Tibial artery (tissue), 4 donors: Measurements from ENCODE around the gene EPG5.

Experiments
- DNase-seq, 2 donors: peaks; one replicate each; pipeline ENCODE4 v3.0.0-alpha.2; 2019
- H3K27ac ChIP-seq, 2 donors: fragments of 200-600 bp; sonication (generic) in 1 of 2; 1 replicate in 1 of 2; 2 replicates in 1 of 2; pipeline ENCODE4 v1.5.1; 2018 to 2019; ENCODE audit warnings: mild to moderate bottlenecking in 1 of 2
- H3K27me3 ChIP-seq, 2 donors: fragments of 200-600 bp; sonication (generic) in 1 of 2; one replicate each; pipeline versions ENCODE4 v1.5.1 to v1.6.0; 2016 to 2019
- H3K36me3 ChIP-seq, 3 donors: fragments of 200-600 bp; sonication (generic) in 2 of 3; one replicate each; pipeline ENCODE4 v1.5.1; 2016 to 2019; ENCODE audit warnings: mild to moderate bottlenecking in 2 of 3
- H3K4me1 ChIP-seq, 4 donors: fragments of 200-600 bp; sonication (generic) in 2 of 4; 1 replicate in 3 of 4; 2 replicates in 1 of 4; pipeline ENCODE4 v1.5.1; 2016 to 2019
- H3K4me3 ChIP-seq, 2 donors: fragments of 200-600 bp; sonication (generic) in 1 of 2; 1 replicate in 1 of 2; 2 replicates in 1 of 2; pipeline ENCODE4 v1.5.1; 2018 to 2019; ENCODE audit warnings: mild to moderate bottlenecking in 2 of 2
- H3K9me3 ChIP-seq, 3 donors: fragments of 200-600 bp; sonication (generic) in 1 of 3; one replicate each; pipeline ENCODE4 v1.5.1; 2016 to 2019
- intact Hi-C: fragments of 100-400 bp; cut with DNase I; formaldehyde crosslinking; loops from one replicate; pipeline ENCODE4 v1.15.0; 2023; ENCODE audit warnings: low total_unique reads
- TF ChIP-seq, protein P1 (sequence below), 2 experiments: fragments of 200-600 bp in 1 of 2; fragments of 450-650 bp in 1 of 2; IDR thresholded peaks; one replicate each; pipeline ENCODE4 v1.5.1; 2017 to 2019; ENCODE audit warnings: antibody characterized with exemption in 2 of 2, mild to moderate bottlenecking in 1 of 2, moderate library complexity in 1 of 2

Gene EPG5

DNA sequence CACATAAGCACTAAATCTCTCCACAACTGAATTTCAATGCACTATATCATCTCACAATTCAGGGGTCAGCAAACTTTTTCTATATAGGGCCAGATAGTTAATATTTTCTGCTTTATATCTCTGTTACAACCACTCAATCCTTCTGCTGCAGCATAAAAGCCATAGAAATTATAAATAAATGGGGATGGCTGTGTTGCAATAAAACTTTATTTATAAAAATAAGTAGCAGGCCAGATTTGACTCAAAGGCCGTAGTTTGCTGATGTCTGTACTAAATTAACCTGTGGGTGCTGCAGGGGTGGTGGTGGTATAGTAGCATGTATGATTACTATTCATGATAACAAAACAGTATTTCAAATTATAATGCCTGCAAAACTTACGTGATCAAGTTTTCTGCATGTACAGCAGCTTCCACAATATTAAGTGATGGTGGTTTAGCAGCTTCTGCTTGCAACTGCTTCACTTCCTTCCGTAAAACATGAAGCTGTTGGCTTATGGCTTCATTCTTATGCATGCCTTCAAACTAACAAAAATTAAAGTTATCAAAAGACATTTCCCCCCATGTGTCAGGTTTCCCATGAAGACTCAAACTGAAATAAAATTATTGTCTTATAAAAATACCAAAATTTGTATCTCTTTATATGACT lies 77.6 kb downstream of the EPG5 start:
- intact Hi-C loops: no loop called here

DNA sequence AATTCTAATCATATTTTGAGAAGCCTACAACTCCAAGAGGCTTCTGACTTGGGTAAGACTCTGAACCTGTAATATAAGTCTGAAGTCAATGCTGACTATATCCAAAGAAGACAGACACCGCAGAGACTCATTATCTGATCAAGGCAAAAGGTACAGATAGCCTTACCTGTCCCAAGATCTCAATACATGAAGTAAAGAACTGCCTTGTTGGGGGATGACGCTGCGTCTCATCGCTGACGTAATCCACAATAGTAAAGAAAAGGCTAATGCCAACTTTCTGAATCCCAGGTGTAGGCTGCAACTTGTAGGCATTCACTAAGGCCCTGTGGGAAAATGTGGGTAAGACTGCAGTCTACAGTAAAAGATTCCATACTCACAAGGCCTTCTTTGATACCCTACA lies 79.5 kb downstream of the EPG5 start:
- no peaks in the 10 kb centered on the region for H3K4me1 ChIP-seq
- no peaks in the 10 kb centered on the region for H3K27me3 ChIP-seq
- DNase-seq: no peak
- no peaks in the 10 kb centered on the region for H3K9me3 ChIP-seq
- TF ChIP-seq, protein P1, sequence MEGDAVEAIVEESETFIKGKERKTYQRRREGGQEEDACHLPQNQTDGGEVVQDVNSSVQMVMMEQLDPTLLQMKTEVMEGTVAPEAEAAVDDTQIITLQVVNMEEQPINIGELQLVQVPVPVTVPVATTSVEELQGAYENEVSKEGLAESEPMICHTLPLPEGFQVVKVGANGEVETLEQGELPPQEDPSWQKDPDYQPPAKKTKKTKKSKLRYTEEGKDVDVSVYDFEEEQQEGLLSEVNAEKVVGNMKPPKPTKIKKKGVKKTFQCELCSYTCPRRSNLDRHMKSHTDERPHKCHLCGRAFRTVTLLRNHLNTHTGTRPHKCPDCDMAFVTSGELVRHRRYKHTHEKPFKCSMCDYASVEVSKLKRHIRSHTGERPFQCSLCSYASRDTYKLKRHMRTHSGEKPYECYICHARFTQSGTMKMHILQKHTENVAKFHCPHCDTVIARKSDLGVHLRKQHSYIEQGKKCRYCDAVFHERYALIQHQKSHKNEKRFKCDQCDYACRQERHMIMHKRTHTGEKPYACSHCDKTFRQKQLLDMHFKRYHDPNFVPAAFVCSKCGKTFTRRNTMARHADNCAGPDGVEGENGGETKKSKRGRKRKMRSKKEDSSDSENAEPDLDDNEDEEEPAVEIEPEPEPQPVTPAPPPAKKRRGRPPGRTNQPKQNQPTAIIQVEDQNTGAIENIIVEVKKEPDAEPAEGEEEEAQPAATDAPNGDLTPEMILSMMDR (IDR thresholded peaks at IDR 0.05): no peak
- peaks cover 30 to 65% (median 46%) of the 10 kb centered on the region in 3 donors for H3K36me3 ChIP-seq
- intact Hi-C loops: no loop called here
- H3K4me3 ChIP-seq: no peak overlapping the region
- H3K27ac ChIP-seq: no peak overlapping the region

More for the DNA sequence above, 77.6 kb downstream of the EPG5 start:
- Histone ChIP-seq H3K36me3 (peaks cover 25 to 54% (median 40%) of the 10 kb centered on the region in 3 donors), H3K27ac (no peak overlapping the region), H3K4me1 (no peaks in the 10 kb centered on the region), H3K27me3 (no peaks in the 10 kb centered on the region), H3K9me3 (no peaks in the 10 kb centered on the region), H3K4me3 (no peak overlapping the region)
- TF ChIP-seq, protein P1 (IDR thresholded peaks at IDR 0.05): no peak
- DNase-seq: no peak

DNA sequence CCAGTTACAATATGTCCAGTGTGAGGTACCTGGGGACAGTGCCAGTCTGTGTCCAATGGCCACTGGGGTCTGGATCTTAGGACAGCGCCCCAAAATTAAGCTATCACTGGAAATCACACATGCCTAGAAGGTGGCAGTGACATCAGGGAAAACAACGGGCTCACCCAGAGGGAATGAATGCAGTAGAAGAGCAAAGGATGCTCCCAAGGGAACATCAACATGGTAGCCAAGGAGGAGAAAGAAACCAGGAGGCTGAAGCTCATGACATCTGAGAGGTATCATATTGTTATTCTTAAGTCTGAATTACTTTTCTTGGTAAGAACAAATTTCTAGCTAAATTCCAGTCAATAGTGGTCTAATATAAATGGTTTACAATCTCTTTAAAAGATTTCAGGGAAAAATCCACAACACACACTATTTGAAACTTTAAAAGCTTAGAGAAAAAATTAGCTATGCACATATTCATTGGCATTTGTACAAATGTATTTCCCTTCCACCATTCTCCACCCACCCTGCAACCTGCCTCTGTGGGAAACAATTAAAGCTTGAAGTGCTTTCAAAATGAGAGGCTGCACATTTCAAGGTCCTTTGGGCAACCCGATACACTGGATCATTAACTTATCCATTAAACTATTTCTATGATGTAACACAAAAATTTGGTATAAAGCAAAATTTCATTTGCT lies 86.1 kb downstream of the EPG5 start:
- H3K27ac ChIP-seq: no peak overlapping the region
- H3K4me1 ChIP-seq: no peaks in the 10 kb centered on the region
- no peak overlapping the region for H3K4me3 ChIP-seq
- peaks cover 21 to 71% (median 25%) of the 10 kb centered on the region in 3 donors for H3K36me3 ChIP-seq
- no peaks in the 10 kb centered on the region for H3K9me3 ChIP-seq
- no peak for DNase-seq
- no peaks in the 10 kb centered on the region for H3K27me3 ChIP-seq
- TF ChIP-seq, protein P1 (IDR thresholded peaks at IDR 0.05): no peak
- intact Hi-C loops: loop anchor here (5.0 kb wide), 1 partner anchor 189 kb away; no protein-coding TSS in a partner anchor

DNA sequence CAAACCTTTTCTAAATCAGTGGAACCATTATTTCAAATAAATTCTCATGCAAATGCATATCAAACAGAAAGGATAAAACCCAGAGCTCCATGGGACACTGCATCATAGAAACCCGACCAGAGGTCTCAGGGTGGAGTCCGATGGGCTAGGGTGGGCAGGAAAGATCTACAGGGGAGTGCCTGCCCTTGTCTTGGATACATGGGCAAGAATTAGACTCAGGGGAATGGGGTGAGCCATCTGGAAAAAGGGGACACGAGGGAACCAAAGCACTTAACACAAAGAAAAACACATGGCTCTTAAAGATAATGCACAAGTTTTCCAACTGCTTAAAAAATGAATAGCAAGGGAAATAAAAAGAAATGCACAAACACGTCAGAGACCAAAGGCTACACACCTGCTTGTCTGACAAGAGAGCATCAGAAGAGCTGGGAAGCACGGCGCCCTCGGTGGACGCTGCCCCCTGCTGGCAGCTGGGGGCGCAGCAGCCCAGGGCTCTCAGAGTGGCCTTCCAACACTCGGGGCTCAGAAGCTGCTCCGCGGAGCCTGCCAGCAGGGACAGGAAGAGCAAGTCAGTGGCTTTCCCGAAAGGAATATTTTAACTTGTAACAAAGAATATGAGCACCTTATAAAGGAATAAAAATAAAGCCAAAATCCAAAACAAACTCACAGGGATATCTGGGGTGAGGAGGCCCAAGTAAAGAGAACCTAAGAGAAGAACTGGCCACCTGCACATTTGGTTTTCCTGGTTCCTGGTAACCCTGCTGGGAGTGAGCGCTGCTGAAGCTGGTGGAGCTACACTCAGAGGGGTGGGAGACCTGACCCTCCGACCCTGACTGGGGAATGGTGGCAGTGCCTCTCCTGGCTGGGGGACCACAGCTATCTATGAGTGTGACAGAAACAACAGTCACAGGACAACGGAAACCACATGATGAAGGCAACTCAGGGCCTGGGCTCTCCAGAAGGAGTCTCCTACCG lies 87.2 kb downstream of the EPG5 start:
- TF ChIP-seq, protein P1 (IDR thresholded peaks at IDR 0.05): peak; percentile 95 to 100
- Histone ChIP-seq H3K9me3 (no peaks in the 10 kb centered on the region), H3K4me1 (no peaks in the 10 kb centered on the region), H3K4me3 (no peak overlapping the region), H3K36me3 (peaks cover 28 to 78% (median 30%) of the 10 kb centered on the region in 3 donors), H3K27me3 (no peaks in the 10 kb centered on the region), H3K27ac (no peak overlapping the region)
- DNase-seq: peak; percentile 51 to 77
- intact Hi-C loops: loop anchor here (5.0 kb wide), 1 partner anchor 188 kb away; no protein-coding TSS in a partner anchor

DNA sequence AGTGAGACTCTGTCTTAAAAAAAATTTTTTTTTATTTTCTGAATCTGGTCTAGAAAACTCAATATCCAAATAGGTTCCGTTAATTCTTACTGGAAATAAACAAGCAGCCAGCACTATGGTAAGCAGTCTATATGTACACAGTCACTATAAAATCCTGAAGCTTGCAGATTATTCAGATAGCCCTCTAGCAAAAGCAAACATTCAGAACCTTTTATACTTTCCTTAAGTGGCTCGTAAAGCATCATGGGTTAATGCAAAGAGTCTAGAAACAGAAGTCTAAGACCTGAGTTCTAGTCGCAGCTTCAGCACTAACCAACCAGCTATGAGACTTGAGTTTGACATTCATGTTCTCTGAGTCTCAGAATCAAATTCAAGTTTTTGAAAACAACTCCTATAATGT lies 89.7 kb downstream of the EPG5 start:
- TF ChIP-seq, protein P1 (IDR thresholded peaks at IDR 0.05): no peak
- no peaks in the 10 kb centered on the region for H3K27me3 ChIP-seq
- H3K36me3 ChIP-seq: peaks cover 28 to 75% (median 44%) of the 10 kb centered on the region in 3 donors
- no peak overlapping the region for H3K27ac ChIP-seq
- H3K4me3 ChIP-seq: no peak overlapping the region
- DNase-seq: no peak
- intact Hi-C loops: no loop called here
- H3K4me1 ChIP-seq: no peaks in the 10 kb centered on the region
- no peaks in the 10 kb centered on the region for H3K9me3 ChIP-seq
